ENCODE results near the gene OR6B1.

GRCh38 chr7:144026203-144026883 lies 26.2 kb downstream of the OR6B1 start:
- TF ChIP-seq CTCF (IDR thresholded peaks at IDR 0.05; ENCODE audit: low read depth, low read length, poor library complexity, severe bottlenecking) (no peak), EZH2phosphoT487 (IDR thresholded peaks at IDR 0.05; ENCODE audit: borderline replicate concordance, low read length) (no peak)

Data from DOHH2 (cell line).